SW 1271 (cell line): ENCODE data around the gene TMC8.

Experiments
- DNase-seq, 2 experiments: peaks; one replicate each; lab custom pipeline; 2025; lab: John Stamatoyannopoulos, UW

TMC8 gene

DNA sequence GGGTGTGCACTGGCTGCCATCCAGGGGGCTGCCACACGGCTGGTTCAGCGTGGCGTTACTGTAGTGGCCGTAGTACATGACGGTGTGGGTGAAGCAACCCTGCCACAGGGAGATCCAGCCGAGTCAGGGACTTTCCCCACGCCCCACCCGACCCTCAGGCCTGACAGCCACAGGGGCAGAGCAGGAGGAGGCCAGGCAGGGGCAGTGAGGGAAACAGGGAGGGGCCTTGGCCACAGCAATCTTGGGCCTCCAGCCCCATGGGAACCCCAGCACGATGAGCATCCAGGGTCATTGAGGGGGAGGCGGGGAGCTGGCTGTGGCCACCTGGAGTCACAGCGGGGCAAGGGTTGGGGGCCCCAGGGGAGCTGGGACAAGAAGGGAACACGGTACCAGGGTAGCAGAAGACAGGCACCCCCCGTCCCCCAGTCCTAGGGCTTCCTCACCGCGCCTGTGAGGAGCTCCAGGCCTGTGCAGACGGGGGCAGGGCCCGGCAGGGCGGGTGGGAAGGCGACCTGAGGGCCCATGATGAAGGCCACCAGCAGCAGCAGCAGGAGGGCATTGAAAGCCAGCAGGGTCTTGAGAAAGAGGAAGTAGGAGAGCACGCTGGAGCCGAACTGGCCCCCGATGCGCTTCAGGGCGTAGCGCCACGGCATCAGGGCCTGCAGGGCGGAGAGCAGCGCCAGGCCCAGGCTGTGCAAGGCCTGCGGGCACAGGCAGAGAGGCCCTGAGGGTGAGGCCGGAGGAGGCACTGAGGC, 6.3 kb upstream of the TMC8 start:
- DNase-seq: no peak

DNA sequence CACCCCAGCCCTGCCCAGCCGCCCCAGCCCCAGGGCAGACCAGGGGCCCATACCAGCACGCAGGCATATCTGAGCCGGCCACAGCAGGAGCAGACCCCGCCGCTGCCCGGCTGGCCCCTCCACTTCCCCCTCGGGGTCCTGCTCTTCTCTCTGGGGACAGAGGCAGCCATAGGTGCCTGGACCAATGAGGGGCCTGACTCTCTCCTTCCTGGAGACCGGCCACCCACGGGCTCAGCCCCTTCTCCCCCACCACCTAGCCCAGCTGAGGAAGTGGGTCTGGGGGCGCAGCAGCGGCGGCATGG, 5.8 kb upstream of the TMC8 start:
- no peak for DNase-seq

DNA sequence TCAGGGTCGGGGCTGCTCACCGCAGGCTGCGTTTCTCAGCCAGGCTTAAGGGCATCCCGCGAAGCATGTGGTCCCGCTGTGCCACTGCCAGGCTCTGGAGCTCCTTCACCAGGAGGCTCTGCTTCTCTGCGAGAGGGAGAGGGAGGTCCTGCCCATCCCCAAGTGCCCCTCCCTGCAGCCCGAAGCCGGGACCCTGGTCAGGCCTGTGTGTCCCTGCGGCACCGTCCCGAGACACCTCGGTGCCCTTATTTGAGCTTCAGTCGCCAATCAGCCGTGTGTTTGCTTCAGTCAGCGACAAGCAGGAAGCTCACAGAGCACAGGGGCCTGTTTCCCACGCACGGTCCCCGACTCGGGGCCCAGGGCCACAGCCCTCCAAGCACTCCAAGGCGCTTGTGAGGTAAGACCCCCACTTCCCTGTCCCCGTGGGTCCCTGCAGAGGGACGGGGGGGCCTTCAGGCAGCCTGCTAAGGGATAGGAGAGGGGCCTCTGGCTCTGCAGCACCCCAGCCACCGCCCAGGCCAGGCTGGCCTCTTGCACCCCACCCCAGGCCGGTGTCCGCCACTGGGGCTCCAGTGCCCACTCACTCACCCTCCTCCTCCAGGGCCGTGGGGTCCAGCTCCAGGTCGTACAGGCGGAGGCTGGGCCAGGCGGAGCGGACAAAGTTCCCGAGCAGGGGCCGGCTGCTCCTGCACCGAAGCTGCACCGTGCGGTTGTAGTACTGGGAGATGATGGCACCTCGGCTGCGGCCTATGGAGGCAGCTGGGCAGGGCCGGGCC, 5.2 kb upstream of the TMC8 start:
- no peak for DNase-seq

DNA sequence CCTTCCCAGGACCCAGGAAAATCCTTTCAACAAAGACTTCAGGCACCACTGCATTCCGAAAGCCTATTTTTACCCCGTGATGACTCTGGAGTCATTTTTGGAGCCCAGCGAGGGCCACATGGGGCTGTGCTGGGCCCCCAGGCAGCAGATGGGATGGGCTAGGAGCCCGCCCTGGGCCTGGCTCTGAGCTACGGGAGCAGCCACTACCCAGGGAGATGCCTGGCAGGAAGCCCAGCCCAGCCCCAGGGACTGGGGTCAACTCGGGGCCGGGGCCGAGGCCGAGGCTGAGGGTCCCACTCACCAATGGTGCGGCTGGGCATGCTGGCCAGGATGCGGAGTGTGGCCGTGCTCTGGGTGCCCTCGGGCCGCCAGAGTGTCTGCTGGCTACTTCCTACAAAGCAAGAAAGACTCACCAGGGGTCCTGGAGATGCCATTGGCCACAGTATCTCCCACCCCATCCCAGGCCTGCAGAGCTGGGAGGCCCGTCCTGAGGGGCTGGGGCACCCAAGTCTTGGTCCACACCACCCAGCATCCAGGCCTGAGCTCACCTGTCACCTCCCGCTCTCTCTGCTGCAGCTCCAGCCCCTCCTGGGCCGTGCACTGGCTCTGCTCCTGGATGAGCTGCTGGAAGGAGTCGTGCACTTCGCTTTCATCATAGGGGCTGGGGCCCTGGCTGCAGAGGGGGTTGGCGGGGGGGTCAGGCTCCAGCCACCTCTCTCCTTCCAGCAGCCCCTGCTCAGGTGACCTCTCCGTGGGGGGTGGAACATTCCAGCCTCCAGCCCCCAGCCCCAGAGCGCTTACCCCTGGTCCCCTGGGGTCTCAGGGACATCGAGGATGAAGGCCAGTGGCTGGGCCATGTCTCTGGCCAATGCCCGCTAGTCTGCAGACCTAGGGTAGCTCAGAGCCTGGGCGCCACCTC, 4.3 kb upstream of the TMC8 start:
- no peak for DNase-seq

DNA sequence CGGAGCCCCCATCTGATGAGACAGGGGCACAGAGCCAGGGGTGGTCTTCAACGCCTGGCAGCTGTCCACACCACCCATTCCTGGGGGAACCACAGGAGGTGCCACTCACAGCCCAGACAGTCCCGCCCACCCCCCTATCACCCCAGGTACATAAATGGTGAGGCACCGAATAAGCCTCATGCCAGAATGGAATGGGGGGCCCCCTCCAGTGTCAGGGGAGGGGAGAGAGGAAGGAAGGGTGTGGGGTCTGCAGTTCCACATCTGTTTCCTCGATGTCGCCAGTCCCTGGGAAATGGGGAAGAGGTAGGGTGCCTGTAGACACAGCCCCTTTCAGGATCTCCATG, 3.7 kb upstream of the TMC8 start:
- DNase-seq: no peak

DNA sequence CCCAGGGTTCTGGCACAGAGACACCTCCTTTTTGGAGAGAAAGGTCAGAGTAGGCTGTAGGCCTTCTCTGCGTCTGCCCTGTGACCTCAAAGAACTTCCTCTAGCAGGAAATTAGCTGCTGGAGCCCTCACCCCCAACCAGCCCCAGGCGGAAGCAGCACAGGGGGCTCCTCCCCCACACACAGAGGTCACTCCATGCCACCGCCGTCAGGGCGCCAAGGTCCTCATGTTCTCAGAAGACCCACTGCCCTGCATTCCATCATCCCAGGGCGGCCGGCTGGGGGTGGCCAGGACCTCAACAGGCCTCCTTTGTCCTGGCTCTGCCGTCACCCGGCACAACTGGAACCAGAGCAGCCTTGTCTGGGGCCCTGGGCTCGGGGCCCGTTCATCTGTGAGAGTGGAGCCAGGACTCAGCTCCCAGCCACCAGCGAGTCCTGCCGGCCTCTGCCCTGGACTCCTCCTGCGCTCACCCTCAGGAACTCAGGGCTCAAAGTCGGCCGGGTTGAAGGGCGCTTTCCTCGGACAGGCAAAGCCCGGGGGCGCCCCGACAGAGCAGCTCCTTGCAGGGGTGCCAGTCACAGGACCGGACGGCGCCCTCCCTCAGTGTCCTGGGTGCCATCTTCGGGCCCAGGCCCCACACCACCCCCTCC, 3.2 kb upstream of the TMC8 start:
- DNase-seq: no peak

DNA sequence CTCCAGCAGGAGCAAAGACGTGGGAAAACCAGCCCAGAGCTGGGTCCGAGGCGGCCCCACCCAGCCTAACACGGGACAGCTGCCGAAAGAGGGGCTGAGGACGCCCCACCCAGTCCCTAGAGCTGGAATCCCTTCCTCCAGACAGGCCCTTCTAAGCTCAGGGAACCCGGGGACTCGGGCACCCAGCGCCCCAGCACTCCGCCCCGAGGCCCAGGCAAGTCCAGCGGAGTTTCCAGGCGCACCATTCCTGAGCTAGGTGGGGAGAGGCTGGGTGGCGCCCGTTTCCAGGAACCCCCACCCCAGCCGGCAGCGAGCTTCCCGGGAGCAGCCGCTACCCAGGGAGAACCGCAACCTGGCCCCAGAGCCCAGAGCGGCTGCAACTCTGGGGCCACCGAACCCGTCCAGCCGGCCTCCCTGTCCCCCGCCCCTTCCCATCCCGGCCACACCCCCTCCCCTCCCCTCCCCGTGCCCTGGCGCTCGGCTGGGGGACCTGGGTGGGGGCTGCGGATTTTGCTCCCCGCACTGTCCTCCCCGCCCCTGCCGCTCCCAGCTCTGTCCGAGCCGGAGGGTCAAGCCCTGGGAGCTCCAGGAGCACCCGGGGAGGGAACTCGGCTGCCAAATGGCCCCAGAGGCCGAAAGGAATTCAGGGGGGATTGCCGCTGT, 2.6 kb upstream of the TMC8 start:
- DNase-seq: no peak

DNA sequence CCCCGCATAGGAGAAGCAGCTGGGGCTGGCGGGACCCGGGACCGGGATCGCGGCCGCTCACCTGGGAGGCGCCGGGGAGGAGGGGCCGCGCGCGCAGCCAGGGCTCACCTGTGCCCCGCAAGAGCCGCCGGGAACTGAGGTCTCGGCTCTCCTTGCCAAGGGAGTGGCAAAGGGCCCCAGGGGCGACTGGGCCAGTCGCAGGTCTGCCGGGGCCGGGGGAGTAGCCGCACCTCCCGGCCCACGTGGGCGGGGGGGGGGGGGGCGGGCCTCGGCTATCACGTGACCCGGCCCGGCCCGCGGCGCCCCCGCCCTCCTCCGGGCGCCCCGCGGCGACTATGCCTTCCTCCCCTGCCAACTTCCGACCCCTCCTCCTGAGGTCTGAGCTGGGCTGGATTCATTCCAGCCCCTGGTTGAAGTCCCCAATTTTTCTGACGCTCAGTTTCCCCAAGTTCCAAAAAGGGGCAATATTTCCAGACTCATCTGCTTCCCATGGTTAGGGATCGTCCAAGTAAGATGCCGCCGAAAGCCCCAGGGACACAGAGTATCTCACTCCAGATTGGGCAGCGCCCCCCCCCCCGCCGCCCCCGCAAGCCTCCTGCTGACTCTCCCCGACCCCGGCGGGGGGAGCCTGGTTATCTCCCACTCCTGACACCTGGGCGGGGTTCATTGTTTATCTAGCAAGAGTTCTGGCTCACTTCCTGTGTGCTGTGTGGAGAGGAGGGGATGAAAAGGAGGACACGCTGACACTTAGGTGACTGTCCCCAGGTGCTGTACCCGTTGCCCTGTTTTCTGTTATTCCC, 1.8 kb upstream of the TMC8 start, which contains the start of gene TMC6:
Gene TMC6 (minus strand): TSS at position 205 of the 800 bp plus-strand sequence. CDS start 1,923 bp downstream, outside the sequence.
- DNase-seq: peak in 1 of 2 experiments; percentile 31

DNA sequence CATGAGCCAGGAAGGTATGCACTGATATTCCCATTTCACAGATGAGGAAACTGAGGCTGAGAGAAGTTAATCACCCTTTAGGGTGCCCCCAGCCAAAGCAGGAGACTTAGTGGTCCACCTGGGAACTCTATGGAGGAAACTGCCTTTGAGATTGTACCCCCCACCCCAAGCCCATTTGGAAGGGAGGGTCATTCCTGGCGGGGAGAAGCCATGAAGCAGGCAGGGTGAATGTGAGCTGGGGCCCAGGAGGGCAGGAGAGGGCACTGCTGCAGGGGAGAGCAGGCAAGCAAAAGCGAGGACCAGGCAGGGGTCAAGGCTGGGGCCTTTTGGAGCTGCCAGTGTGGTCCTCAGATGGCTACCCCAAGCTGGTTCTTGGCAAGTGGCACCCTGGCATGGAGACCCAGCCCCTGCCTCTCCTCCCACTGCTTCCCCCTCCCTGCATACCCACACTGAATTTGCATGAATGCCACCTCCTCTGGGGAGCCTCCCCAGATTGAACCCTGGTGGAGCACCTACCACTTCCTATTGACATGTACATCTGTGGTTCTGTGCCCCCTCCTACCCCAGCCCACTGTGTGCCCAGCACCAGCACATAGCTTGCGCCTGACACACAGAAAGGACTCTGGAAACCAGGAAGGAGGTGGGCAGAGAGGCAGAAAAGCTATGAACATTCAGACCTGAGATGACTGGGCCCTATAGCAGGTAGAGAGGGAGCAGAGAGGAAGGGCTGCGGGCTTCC, 1.1 kb upstream of the TMC8 start:
- DNase-seq: no peak

DNA sequence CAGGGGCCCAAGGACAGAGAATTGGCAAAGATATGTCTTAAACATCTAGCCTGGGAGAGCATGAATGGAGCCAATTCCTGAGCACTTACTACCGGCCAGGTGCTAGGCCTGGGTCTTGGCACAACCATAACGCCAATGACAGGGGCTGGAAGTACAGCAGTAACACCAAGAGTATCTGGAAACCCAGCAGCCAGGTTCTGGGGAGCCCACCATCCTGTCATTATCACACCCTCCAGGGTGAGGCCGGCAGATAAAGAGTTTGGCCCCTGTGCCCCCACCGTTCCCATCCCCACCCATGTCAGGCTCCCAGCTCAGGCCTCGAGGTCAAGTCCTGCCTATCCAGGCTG, 508 bp upstream of the TMC8 start:
- DNase-seq: no peak

DNA sequence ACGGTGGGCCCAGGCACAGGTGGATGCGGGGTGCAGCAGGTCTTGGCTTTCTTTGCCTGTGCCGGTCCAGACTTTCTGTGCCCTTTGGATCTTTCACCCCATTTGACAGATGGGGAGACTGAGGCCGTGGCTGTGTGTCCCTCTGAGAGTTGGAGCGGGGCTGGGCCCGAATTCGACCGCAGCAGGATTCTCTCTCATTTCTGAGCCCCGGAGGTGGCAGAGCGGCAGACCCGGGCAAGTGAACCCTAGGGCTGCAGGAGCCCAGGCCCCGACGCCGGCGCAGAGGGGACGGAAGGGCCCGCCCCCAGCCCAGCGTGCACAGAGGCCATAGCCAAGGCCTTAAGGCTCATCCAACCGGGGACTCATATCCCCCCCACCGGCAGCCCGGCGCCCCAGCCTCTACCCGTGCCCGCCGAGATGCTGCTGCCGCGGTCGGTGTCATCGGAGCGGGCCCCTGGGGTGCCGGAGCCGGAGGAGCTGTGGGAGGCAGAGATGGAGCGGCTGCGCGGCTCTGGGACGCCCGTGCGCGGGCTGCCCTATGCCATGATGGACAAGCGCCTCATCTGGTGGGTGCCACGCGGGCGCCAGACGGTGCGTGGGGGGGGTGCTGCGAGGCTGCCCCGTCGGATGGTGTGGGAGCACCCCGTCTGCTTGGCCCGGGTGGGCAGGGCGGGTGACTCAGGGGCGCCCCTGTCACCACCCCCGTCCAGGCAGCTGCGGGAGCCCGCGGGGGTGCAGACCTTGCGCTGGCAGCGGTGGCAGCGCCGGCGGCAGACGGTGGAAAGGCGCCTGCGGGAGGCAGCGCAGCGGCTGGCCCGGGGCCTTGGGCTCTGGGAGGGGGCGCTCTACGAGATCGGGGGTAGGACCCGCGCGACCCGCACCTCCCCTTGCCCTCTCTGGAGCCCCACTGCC, 857 bp downstream of the TMC8 start:
- no peak for DNase-seq

DNA sequence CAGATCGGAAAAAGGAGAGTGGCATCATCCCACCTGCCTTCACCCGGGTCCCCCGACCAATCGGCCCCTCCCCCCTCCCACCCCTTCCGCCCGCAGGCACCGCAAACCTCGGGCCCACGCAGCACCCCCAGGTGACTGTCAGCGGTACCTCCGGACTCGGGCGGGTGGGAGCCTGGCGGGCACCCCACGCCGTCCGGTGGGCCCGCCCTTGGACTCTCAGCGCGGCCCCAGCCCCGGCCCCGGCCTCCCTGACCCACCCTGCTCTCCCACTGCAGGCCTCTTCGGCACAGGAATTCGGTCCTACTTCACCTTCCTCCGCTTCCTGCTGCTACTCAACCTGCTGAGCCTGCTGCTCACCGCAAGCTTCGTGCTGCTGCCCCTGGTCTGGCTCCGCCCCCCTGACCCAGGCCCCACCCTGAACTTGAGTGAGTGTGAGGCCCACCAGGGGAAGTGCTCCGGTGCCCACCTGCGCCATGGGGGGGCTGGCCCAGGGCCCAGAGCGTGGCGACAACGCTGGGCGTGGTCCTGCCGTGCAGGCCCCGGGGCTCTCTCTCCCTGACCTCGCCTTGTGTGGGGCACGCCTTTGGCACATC, 1.6 kb downstream of the TMC8 start:
- DNase-seq: no peak

DNA sequence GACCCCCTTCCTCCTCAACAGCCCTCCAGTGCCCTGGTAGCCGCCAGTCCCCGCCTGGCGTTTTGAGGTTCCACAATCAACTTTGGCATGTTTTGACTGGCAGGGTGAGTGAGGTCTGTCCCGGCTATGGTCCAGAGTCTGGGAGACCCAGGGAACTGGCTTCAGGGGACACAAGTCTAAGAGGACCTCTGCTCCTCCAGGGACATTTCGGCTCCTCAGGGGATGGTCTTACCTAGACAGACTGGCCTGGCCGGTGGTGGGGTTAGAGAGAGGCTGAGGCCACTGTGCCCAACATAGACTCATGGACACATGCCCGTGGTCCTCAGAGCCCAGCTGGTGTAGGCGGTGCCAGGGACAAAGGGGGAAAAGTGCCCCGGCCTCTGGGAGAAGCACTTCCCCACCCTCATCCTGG, 2.2 kb downstream of the TMC8 start:
- DNase-seq: no peak

DNA sequence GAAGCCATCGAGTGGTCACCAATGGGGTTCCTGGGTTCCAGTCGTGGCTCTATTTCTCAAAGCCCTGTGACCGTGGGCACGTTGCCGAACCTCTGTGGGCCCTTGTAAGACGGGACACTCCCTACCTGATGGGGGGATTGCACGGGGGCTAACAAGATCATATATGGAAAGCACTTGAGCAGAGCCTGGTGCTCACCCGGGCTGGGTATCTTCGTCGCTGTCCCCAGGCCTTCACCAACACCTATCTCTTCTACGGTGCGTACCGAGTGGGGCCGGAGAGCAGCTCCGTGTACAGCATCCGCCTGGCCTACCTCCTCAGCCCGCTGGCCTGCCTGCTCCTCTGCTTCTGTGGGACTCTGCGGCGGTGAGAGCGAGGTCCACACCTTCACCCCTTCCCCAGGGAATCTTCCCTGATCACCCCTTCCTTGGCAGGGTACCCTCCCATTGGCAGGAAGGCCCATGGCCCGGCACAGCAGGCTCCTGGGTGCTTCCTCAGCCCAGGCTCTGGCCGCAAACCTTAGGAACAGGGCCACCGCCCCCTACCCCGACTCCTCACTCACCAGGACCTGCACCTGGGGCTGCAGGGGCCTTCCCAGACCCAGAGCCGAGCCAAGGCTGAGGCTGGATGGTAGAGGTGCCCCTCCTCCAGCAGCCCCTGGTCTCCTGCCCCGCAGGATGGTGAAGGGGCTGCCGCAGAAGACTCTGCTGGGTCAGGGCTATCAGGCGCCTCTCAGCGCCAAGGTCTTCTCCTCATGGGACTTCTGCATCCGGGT, 2.8 kb downstream of the TMC8 start:
- DNase-seq: no peak

DNA sequence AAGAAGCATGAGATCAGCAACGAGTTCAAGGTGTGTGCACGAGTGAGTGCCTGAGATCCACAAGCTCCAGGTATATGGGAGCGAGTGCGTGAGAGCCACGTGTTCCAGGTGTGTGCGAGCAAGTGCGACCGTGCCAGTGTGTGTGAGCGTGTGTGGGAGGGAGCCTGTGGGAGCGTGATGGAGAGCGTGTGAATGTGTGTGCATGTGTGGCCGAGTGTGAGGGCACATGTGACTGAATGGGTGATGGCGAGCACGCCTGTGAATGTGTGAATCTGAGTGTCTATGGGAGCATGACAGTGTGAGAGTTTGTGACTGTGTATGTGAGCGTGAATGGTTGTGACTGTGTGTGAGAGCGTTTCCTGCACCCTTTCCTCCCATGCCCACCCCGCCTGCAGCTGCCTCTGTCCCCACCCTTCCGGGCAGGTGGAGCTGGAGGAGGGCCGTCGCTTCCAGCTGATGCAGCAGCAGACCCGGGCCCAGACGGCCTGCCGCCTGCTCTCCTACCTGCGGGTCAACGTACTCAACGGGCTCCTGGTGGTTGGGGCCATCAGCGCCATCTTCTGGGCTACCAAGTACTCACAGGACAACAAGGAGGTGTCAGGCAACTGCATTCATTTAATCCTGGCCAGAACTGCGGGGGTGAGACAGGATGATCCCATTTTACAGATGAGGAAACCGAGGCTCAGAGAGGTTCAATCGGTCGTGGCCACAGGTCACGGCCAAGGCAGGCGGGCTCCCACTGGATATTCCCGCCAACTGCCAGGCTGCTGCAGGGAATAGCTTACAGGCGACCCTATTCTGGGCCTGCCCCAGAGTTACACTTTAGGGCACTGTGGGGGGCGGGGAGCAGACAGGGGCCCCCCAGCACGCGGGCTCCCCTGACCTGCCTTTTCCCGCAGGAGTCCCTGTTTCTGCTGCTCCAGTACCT, 3.7 kb downstream of the TMC8 start:
- peak in 1 of 2 experiments; percentile 14 for DNase-seq

DNA sequence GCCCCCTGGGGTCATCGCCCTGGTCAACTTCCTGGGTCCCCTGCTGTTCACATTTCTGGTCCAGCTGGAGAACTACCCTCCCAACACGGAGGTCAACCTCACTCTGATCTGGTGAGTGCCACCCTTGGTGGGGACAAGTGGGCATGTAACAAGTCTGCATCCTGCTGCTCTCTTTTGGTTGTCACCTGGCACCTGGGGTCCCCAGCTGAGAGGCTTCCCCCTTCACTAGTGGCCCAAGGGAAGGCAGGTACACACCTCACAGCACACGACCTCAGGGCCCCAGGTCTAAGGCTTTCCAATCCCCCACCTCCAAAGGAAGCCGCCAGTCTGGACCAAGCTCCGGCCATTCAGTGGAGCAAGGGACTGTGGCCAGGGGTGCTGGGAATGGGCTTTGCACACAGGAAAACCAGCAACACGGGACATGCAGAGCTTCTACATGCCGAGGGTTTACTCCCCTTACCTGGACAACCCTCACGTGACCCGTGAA, 4.4 kb downstream of the TMC8 start:
- no peak for DNase-seq
